ENCODE data around the gene UTP3. TPM values are rescaled to one million over a fixed set of nuclear protein-coding genes. Genes with fewer than 3 reads are reported as not detected.
"Not testable (repeated sequence)": the region's sequence is repeated elsewhere in the genome, so short reads cannot be mapped to it uniquely, and the experiment has no call there.

UTP3 gene
- total RNA-seq, 1 donor from 2014 or later: 24.5 TPM

- no peaks in the 10 kb centered on the region for H3K27me3 ChIP-seq (ENCODE audit: control insufficient read depth, insufficient read depth, low read length)
Observed at GRCh38 chr4:70728091-70728490, 39.8 kb downstream of the UTP3 start.

GRCh38 chr4:70732878-70733277 is 44.5 kb downstream of the UTP3 start:
- H3K4me3 ChIP-seq (ENCODE audit: low read depth, low read length); H3K27me3 ChIP-seq (ENCODE audit: control insufficient read depth, insufficient read depth, low read length); H3K36me3 ChIP-seq (ENCODE audit: control insufficient read depth, insufficient read depth, low read length); DNase-seq (ENCODE audit: low read depth): not testable (repeated sequence)

More at GRCh38 chr4:70728091-70728490, 39.8 kb downstream of the UTP3 start:
- no peaks in the 10 kb centered on the region for H3K36me3 ChIP-seq (ENCODE audit: control insufficient read depth, insufficient read depth, low read length)
- H3K4me3 ChIP-seq (ENCODE audit: low read depth, low read length): no peak overlapping the region
- no peak for DNase-seq (ENCODE audit: low read depth)
- TF ChIP-seq CTCF (IDR thresholded peaks at IDR 0.05; ENCODE audit: insufficient read depth, low read length, poor library complexity, severe bottlenecking): no peak

- DNase-seq (ENCODE audit: low read depth): peak; percentile 18
- Histone ChIP-seq H3K36me3 (ENCODE audit: control insufficient read depth, insufficient read depth, low read length) (no peaks in the 10 kb centered on the region), H3K4me3 (ENCODE audit: low read depth, low read length) (peak overlapping the region; percentile 20), H3K27me3 (ENCODE audit: control insufficient read depth, insufficient read depth, low read length) (no peaks in the 10 kb centered on the region)
- no peak for TF ChIP-seq CTCF (IDR thresholded peaks at IDR 0.05; ENCODE audit: insufficient read depth, low read length, poor library complexity, severe bottlenecking)
Observed at GRCh38 chr4:70734168-70734954, 46.0 kb downstream of the UTP3 start.

- H3K36me3 ChIP-seq (ENCODE audit: control insufficient read depth, insufficient read depth, low read length): no peaks in the 10 kb centered on the region
- H3K27me3 ChIP-seq (ENCODE audit: control insufficient read depth, insufficient read depth, low read length): no peaks in the 10 kb centered on the region
- no peak for DNase-seq (ENCODE audit: low read depth)
- no peak for TF ChIP-seq CTCF (IDR thresholded peaks at IDR 0.05; ENCODE audit: insufficient read depth, low read length, poor library complexity, severe bottlenecking)
- H3K4me3 ChIP-seq (ENCODE audit: low read depth, low read length): no peak overlapping the region
Observed at GRCh38 chr4:70734971-70735370, 46.6 kb downstream of the UTP3 start.

- H3K36me3 ChIP-seq (ENCODE audit: control insufficient read depth, insufficient read depth, low read length); H3K27me3 ChIP-seq (ENCODE audit: control insufficient read depth, insufficient read depth, low read length); H3K4me3 ChIP-seq (ENCODE audit: low read depth, low read length); DNase-seq (ENCODE audit: low read depth): not testable (repeated sequence)
- TF ChIP-seq CTCF (IDR thresholded peaks at IDR 0.05; ENCODE audit: insufficient read depth, low read length, poor library complexity, severe bottlenecking): peak; percentile 25
Observed at GRCh38 chr4:70735915-70736314, 47.6 kb downstream of the UTP3 start.

GRCh38 chr4:70737006-70737405 is 48.7 kb downstream of the UTP3 start:
- TF ChIP-seq CTCF (IDR thresholded peaks at IDR 0.05; ENCODE audit: insufficient read depth, low read length, poor library complexity, severe bottlenecking): no peak
- DNase-seq (ENCODE audit: low read depth): no peak
- no peak overlapping the region for H3K4me3 ChIP-seq (ENCODE audit: low read depth, low read length)
- H3K27me3 ChIP-seq (ENCODE audit: control insufficient read depth, insufficient read depth, low read length): no peaks in the 10 kb centered on the region
- no peaks in the 10 kb centered on the region for H3K36me3 ChIP-seq (ENCODE audit: control insufficient read depth, insufficient read depth, low read length)
